Measurements from ENCODE around the gene CRIP2. TPM values are rescaled to one million over a fixed set of nuclear protein-coding genes. Genes with fewer than 3 reads are reported as not detected.

Gene CRIP2
- total and polyA plus RNA-seq, 2 donors (not counting 3 experiments of a cell fraction or from before 2014, with no cell fraction given): 322 to 954 TPM

- H3K27me3 ChIP-seq (ENCODE audit: control insufficient read depth in 2 of 2, insufficient read depth in 2 of 2, low read length in 2 of 2): no peaks in the 10 kb centered on the region
- CTCF ChIA-PET: interaction anchor here (1.2 to 1.9 kb wide), 3 partner anchors 34 to 76 kb away, joined by 3 to 31 read pairs (median 25); no protein-coding TSS in a partner anchor
- peaks cover 6% of the 10 kb centered on the region for H3K79me2 ChIP-seq (ENCODE audit: control insufficient read depth, insufficient read depth, low read length)
- no peak for TF ChIP-seq POLR2A (IDR thresholded peaks at IDR 0.05; ENCODE audit: low read depth, low read length)
- TF ChIP-seq FOS (IDR thresholded peaks at IDR 0.05; ENCODE audit: borderline replicate concordance, insufficient read depth, low read length): no peak
- TF ChIP-seq EZH2 (IDR thresholded peaks at IDR 0.05; ENCODE audit: borderline replicate concordance, low read depth, low read length, severe bottlenecking): no peak
- no peak for TF ChIP-seq MYC (IDR thresholded peaks at IDR 0.05; ENCODE audit: low read depth, low read length)
- no peak for TF ChIP-seq POLR2AphosphoS5 (IDR thresholded peaks at IDR 0.05; ENCODE audit: insufficient read depth, low read depth, low read length)
- no peak for TF ChIP-seq GATA2 (IDR thresholded peaks at IDR 0.05; ENCODE audit: insufficient read depth, insufficient read length, low read depth, low read length)
- TF ChIP-seq MAX (IDR thresholded peaks at IDR 0.05; ENCODE audit: insufficient read depth, insufficient read length): no peak
- TF ChIP-seq JUN (IDR thresholded peaks at IDR 0.05; ENCODE audit: borderline replicate concordance, insufficient read depth, insufficient read length, low read depth): no peak
- no peak overlapping the region for H3K4me3 ChIP-seq (replicated peaks in 1 of 3; ENCODE audit: insufficient read depth in 1 of 3, low read depth in 1 of 3, low read length in 3 of 3)
- no peaks in the 10 kb centered on the region for H3K9me3 ChIP-seq (replicated peaks; ENCODE audit: control insufficient read depth, insufficient read depth, low read length)
- FAIRE-seq (no peak), DNase-seq (ENCODE audit: low read depth, low spot score) (no peak)
- no peak overlapping the region for H3K4me2 ChIP-seq (ENCODE audit: insufficient read depth, low read length)
- intact Hi-C loops (cut with micrococcal nuclease): no loop called here
- dilution Hi-C loops (cut with MboI; ENCODE audit: extremely low pct_ligation_motif_present, low sequenced_read_pairs): no loop called here
- no peaks in the 10 kb centered on the region for H3K9me1 ChIP-seq (replicated peaks; ENCODE audit: control insufficient read depth, extremely low read depth, insufficient read depth, low read length)
- no peak overlapping the region for H2AFZ ChIP-seq (ENCODE audit: low read depth, low read length)
- no peaks in the 10 kb centered on the region for H4K20me1 ChIP-seq (replicated peaks; ENCODE audit: control insufficient read depth, extremely low read depth, insufficient read depth, low read length)
- no peak overlapping the region for H3K9ac ChIP-seq (replicated peaks; ENCODE audit: extremely low read depth, insufficient read depth, low read length)
- POLR2A ChIA-PET: no interaction called here
- H3K27ac ChIP-seq (ENCODE audit: insufficient read depth, low read depth, low read length): no peak overlapping the region
- no TSS peak for BruUV-seq (replicated peaks)
- H3K36me3 ChIP-seq (ENCODE audit: control insufficient read depth in 2 of 2, extremely low read depth in 1 of 2, insufficient read depth in 2 of 2, low read length in 2 of 2): peaks cover 3 to 27% of the 10 kb centered on the region in 2 experiments
- H3K4me1 ChIP-seq (ENCODE audit: control insufficient read depth, extremely low read depth, insufficient read depth, low read length): no peaks in the 10 kb centered on the region
These were observed 27.6 kb upstream of the CRIP2 start for GRCh38 chr14:105446971-105447370.

Measured in endothelial cell of umbilical vein (primary cell).